Measurements from ENCODE around the gene SMYD3.

DNA sequence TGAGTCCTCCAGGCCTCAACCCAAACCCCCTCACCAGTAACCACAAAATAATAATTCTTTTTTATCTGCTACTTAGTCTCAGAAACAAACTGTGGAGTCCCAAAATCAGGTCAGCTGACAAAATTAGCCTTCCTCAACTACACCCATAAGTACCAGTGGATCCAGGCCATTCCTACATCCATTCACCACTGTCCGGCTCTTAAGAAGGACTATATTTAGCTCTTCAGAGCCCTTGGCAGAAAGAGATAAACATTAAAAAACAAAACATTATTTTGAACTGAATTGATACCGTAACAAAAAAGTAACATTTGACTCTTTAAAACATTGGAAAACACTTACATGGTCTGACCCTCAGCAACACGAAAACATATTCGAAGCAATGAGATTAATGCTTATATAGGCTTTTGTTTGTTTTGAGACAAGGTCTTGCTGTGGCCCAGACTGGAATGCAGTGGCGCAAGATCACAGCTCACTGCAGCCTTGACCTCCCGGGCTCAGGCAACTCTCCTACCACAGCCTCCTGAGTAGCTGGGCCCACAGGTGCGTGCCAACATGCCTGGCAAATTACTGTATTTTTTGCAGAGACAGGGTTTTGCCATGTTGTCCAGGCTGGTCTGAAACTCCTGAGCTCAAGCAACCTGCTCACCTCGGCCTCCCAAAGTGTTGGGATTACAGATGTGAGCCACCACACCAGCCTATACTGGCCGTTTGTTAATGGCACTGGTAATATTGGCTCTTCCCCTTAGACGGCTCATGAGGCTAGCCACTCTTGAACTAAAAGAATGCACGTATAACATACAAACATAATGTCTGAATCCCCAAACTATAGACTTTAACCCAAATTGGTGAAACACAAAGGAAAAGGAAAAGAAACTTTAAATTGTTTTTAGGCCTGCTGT, 330.7 kb downstream of the SMYD3 start:
- TF ChIP-seq, protein P1, sequence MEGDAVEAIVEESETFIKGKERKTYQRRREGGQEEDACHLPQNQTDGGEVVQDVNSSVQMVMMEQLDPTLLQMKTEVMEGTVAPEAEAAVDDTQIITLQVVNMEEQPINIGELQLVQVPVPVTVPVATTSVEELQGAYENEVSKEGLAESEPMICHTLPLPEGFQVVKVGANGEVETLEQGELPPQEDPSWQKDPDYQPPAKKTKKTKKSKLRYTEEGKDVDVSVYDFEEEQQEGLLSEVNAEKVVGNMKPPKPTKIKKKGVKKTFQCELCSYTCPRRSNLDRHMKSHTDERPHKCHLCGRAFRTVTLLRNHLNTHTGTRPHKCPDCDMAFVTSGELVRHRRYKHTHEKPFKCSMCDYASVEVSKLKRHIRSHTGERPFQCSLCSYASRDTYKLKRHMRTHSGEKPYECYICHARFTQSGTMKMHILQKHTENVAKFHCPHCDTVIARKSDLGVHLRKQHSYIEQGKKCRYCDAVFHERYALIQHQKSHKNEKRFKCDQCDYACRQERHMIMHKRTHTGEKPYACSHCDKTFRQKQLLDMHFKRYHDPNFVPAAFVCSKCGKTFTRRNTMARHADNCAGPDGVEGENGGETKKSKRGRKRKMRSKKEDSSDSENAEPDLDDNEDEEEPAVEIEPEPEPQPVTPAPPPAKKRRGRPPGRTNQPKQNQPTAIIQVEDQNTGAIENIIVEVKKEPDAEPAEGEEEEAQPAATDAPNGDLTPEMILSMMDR (IDR thresholded peaks at IDR 0.05; ENCODE audit: insufficient read depth, low read length, poor library complexity, severe bottlenecking) = no peak
- TF ChIP-seq EZH2phosphoT487 (conservative IDR thresholded peaks at IDR 0.05; ENCODE audit: low read length) = no peak
